ENCODE results near the gene ADORA2B.

The ADORA2B gene

DNA sequence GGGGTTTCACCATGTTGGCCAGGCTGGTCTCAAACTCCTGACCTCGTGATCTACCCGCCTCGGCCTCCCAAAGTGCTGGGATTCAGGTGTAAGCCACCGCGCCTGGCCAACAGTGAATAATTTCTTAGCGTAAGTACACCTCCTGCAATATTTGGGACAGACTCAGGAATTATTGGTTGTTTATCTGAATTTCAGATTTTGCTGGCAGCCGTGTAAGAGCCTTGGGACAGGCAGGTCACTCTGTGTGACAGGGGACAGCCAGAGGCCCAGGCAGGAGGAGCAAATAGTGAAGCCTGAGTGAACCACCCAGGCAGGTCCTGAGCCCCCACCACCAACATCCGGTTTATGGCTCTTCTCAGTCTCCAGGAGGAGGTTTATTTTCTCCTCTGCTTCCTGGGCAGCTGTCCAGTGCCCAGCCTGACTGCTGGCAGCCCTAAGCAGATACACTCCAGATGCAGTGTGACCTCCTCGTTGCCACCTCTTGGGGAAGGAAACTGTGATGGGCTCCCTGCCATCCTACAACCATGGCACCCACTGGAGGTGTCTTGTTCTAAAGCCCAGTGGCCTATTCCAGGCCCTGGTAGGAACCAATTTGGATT lies 26.2 kb upstream of the ADORA2B start:
- H3K27me3 Mint-ChIP-seq (ENCODE audit: low read depth): peaks cover 3% of the 10 kb centered on the region
- TF ChIP-seq, protein P1, sequence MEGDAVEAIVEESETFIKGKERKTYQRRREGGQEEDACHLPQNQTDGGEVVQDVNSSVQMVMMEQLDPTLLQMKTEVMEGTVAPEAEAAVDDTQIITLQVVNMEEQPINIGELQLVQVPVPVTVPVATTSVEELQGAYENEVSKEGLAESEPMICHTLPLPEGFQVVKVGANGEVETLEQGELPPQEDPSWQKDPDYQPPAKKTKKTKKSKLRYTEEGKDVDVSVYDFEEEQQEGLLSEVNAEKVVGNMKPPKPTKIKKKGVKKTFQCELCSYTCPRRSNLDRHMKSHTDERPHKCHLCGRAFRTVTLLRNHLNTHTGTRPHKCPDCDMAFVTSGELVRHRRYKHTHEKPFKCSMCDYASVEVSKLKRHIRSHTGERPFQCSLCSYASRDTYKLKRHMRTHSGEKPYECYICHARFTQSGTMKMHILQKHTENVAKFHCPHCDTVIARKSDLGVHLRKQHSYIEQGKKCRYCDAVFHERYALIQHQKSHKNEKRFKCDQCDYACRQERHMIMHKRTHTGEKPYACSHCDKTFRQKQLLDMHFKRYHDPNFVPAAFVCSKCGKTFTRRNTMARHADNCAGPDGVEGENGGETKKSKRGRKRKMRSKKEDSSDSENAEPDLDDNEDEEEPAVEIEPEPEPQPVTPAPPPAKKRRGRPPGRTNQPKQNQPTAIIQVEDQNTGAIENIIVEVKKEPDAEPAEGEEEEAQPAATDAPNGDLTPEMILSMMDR (IDR thresholded peaks at IDR 0.05; ENCODE audit: unreplicated experiment in 3 of 3): no peak
- H3K9me3 Mint-ChIP-seq: peaks cover 2% of the 10 kb centered on the region
- H3K4me3 Mint-ChIP-seq: no peak overlapping the region
- peaks cover 3% of the 10 kb centered on the region for H3K4me1 Mint-ChIP-seq
- H3K27ac Mint-ChIP-seq: no peak overlapping the region
- H3K36me3 Mint-ChIP-seq (ENCODE audit: low read depth): no peaks in the 10 kb centered on the region

GRCh38 chr17:15919466-15919865 lies 25.5 kb upstream of the ADORA2B start:
- Mint-ChIP-seq H3K9me3 (peaks cover 2% of the 10 kb centered on the region), H3K27me3 (ENCODE audit: low read depth) (peaks cover 6% of the 10 kb centered on the region)

GRCh38 chr17:15920758-15921239 lies 24.1 kb upstream of the ADORA2B start:
- no peaks in the 10 kb centered on the region for H3K4me1 Mint-ChIP-seq
- peaks cover 6% of the 10 kb centered on the region for H3K27me3 Mint-ChIP-seq (ENCODE audit: low read depth)
- H3K4me3 Mint-ChIP-seq: no peak overlapping the region
- H3K36me3 Mint-ChIP-seq (ENCODE audit: low read depth): no peaks in the 10 kb centered on the region
- H3K27ac Mint-ChIP-seq: no peak overlapping the region
- peaks cover 2% of the 10 kb centered on the region for H3K9me3 Mint-ChIP-seq
- TF ChIP-seq, protein P1 (IDR thresholded peaks at IDR 0.05; ENCODE audit: unreplicated experiment in 3 of 3): no peak

More at GRCh38 chr17:15919466-15919865, 25.5 kb upstream of the ADORA2B start:
- TF ChIP-seq, protein P1 (IDR thresholded peaks at IDR 0.05; ENCODE audit: unreplicated experiment in 3 of 3): no peak
- Mint-ChIP-seq H3K4me3 (no peak overlapping the region), H3K36me3 (ENCODE audit: low read depth) (no peaks in the 10 kb centered on the region), H3K4me1 (no peaks in the 10 kb centered on the region), H3K27ac (no peak overlapping the region)

- peaks cover 4% of the 10 kb centered on the region for H3K4me1 Mint-ChIP-seq
- TF ChIP-seq, protein P1 (IDR thresholded peaks at IDR 0.05; ENCODE audit: unreplicated experiment in 3 of 3): no peak
- H3K9me3 Mint-ChIP-seq: peaks cover 2% of the 10 kb centered on the region
- H3K36me3 Mint-ChIP-seq (ENCODE audit: low read depth): no peaks in the 10 kb centered on the region
- no peak overlapping the region for H3K27ac Mint-ChIP-seq
- H3K4me3 Mint-ChIP-seq: no peak overlapping the region
- H3K27me3 Mint-ChIP-seq (ENCODE audit: low read depth): peaks cover 6% of the 10 kb centered on the region
These were observed 23.3 kb upstream of the ADORA2B start for GRCh38 chr17:15921640-15922039.

- peaks cover 4% of the 10 kb centered on the region for H3K4me1 Mint-ChIP-seq
- H3K27me3 Mint-ChIP-seq (ENCODE audit: low read depth): peaks cover 8% of the 10 kb centered on the region
- peaks cover 2% of the 10 kb centered on the region for H3K9me3 Mint-ChIP-seq
- TF ChIP-seq, protein P1 (IDR thresholded peaks at IDR 0.05; ENCODE audit: unreplicated experiment in 3 of 3): no peak
- H3K36me3 Mint-ChIP-seq (ENCODE audit: low read depth): no peaks in the 10 kb centered on the region
- H3K27ac Mint-ChIP-seq: no peak overlapping the region
- H3K4me3 Mint-ChIP-seq: no peak overlapping the region
These were observed 22.3 kb upstream of the ADORA2B start for GRCh38 chr17:15922586-15922985.
